Prostate gland (tissue), 2 donors: ENCODE data around the gene SMIM38.

ENCODE experiments used
- CTCF ChIP-seq, 4 experiments: fragments of 200-600 bp in 2 of 4; fragments of 450-650 bp in 2 of 4; sonication (generic) in 2 of 4; IDR thresholded peaks; 1 replicate in 3 of 4; 2 replicates in 1 of 4; pipeline ENCODE4 v1.5.1; 2016 to 2019; ENCODE audit warnings: antibody characterized with exemption in 4 of 4, mild to moderate bottlenecking in 2 of 4, moderate library complexity in 2 of 4
- POLR2AphosphoS5 ChIP-seq: sonication (generic); formaldehyde crosslinking; IDR thresholded peaks from one replicate; pipeline ENCODE4 v1.6.1; 2017; ENCODE audit warnings: antibody characterized with exemption

GRCh38 chr11:69174841-69175240 is 19.1 kb downstream of the SMIM38 start:
- TF ChIP-seq CTCF (IDR thresholded peaks at IDR 0.05) = no peak
- no peak for TF ChIP-seq POLR2AphosphoS5
